IgD-negative memory B cell (primary cell): ENCODE data around the gene NHSL2. TPM values are rescaled to one million over a fixed set of nuclear protein-coding genes. Genes with fewer than 3 reads are reported as not detected.
"Not testable (repeated sequence)": the region's sequence is repeated elsewhere in the genome, so short reads cannot be mapped to it uniquely, and the experiment has no call there.

Source experiments
- H3K27ac Mint-ChIP-seq, 3 donors: one replicate each; pipeline ENCODE4 v1.8.0; 2020 to 2022; ENCODE audit warnings: mild to moderate bottlenecking in 3 of 3, mixed read lengths in 3 of 3, moderate library complexity in 1 of 3
- H3K27me3 Mint-ChIP-seq: one replicate; pipeline ENCODE4 v1.8.0; 2021; ENCODE audit warnings: mixed read lengths
- H3K36me3 Mint-ChIP-seq: one replicate; pipeline ENCODE4 v1.8.0; 2020; ENCODE audit warnings: mild to moderate bottlenecking, mixed read lengths
- H3K4me1 Mint-ChIP-seq, 3 donors: one replicate each; pipeline ENCODE4 v1.8.0; 2020 to 2022; ENCODE audit warnings: mixed read lengths in 3 of 3, mild to moderate bottlenecking in 1 of 3
- H3K4me3 Mint-ChIP-seq, 4 donors: one replicate each; pipeline ENCODE4 v1.8.0; 2020 to 2022; ENCODE audit warnings: mild to moderate bottlenecking in 4 of 4, mixed read lengths in 4 of 4, moderate library complexity in 3 of 4
- H3K9me3 Mint-ChIP-seq, 3 donors: one replicate each; pipeline ENCODE4 v1.8.0; 2020 to 2021; ENCODE audit warnings: mixed read lengths in 3 of 3, mild to moderate bottlenecking in 1 of 3
- polyA plus RNA-seq: library from polyadenylated mRNA; unstranded; fragments of 300-500 nt; fragmentation: Illumina TruSeq; gene quantifications from one replicate; pipeline ENCODE4 v1.2.3, GENCODE V29; 2021

NHSL2 gene
- 0.83 TPM for polyA plus RNA-seq

DNA sequence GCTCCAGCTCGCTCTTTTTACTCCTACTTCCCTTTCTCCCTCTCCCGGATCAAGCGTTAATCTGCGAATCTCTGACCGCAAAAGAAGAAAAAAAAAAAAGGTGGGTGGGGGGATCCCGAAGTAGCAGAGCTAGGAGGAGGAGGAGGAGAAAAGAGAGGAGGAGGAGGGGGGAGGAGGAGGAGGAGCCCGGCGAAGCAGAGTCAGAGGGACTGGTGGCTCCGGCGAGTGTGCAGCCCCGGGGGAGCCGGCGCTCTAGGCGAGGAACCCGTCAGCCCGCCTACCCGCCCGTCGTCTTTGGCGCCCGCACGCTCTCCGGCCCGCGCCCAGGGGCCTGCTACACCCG, at the start of gene NHSL2:
Gene NHSL2, plus strand, starts transcription at position 203 of the 343 bp plus-strand sequence.
- Mint-ChIP-seq H3K36me3 (peaks cover 1% of the 10 kb centered on the region), H3K27ac (no peak within 1 kb of the TSS), H3K27me3 (peaks cover 27% of the 10 kb centered on the region), H3K9me3 (no peaks in the 10 kb centered on the region), H3K4me1 (no peaks in the 10 kb centered on the region), H3K4me3 (peak within 1 kb of the TSS in 3 of 4 donors; percentile 29 to 81 (median 44))

DNA sequence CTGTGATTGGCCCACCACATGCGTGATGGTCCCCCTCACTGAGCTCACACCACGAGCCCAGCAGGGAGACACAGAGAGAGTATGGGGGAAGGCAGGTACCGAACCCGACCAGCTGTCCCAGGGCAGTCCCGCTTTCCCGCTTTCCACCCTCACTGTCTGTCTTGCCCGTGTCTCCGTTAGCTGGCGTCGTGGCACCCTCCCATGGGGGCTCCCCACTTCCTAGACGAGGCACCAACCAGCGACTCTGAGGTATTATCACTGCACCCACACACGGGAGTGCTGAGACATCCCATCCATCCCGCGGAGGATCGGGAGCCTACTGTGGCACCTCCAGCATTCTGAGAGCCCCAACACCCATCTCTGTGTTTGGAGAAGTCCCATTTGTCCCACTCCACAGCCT, 43.0 kb upstream of the NHSL2 start:
- H3K27me3 Mint-ChIP-seq = peaks cover 4% of the 10 kb centered on the region
- H3K4me3 Mint-ChIP-seq = no peak overlapping the region
- H3K9me3 Mint-ChIP-seq = no peaks in the 10 kb centered on the region
- H3K27ac Mint-ChIP-seq = no peak overlapping the region
- no peaks in the 10 kb centered on the region for H3K36me3 Mint-ChIP-seq
- peaks cover 0 to 3% (median 0%) of the 10 kb centered on the region in 3 donors for H3K4me1 Mint-ChIP-seq

DNA sequence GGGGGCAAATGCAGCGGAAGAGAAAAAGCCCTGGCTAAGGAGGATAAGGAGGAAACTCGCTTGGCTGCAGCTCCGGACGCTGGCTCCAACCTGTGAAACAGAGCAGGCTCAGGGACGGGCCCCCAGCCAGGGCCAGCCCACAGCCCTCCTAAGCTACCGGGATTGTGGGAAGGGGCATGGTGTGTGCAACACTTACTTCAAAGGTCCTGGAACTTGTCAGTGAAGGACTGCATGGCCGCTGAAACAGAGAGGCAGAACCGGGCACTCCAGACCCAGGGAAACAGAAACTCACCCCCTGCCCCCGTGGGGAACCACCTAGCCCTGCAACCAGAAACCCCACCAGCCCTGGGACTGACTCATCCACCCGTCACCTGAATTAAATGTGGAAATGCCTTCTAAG, 41.1 kb upstream of the NHSL2 start:
- H3K36me3 Mint-ChIP-seq, H3K9me3 Mint-ChIP-seq, H3K27ac Mint-ChIP-seq, H3K27me3 Mint-ChIP-seq, H3K4me3 Mint-ChIP-seq, H3K4me1 Mint-ChIP-seq: not testable (repeated sequence)

DNA sequence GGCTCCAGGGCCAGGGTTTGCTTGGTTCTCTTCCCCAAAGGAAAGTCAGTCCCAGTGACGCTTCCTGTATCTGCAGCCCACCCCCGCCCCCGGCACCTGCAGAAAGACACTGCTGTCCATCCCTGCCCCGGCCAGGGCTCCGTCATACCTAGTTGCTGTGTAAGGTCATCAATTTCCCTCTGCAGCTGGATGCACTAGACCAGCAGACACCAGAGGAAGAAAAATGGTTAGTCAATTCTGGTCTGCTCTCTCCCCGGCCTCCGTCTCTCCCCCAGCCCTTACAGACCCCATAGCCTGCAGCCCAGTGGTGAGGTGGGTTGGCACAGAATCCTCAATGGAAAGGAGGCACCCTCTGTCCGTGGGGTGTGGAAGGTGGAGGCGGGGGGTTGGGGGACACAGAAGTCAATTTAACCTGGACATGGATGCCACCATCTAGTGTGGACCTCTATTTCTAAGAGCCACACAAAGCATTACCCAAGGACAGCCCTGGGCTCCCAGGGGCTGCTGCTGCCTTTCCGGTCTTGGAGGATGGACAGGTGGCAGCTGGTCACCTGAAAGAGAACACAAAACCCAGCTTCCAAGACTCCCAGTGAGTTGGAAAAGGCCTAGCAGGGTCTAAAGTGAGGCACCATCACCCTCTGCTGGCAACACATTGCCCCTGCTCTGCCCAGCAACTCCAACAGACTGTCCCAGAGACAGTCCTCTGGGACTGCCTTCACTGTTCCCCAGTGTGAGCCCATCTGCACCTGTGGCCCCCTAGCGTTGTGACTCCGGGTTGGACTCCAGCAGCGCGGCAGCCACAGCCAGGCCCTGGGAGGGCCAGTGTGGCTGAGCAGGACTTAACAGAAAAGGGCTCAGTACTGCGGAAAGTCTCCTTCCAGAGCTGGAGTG, 40.2 kb upstream of the NHSL2 start:
- no peaks in the 10 kb centered on the region for H3K9me3 Mint-ChIP-seq

DNA sequence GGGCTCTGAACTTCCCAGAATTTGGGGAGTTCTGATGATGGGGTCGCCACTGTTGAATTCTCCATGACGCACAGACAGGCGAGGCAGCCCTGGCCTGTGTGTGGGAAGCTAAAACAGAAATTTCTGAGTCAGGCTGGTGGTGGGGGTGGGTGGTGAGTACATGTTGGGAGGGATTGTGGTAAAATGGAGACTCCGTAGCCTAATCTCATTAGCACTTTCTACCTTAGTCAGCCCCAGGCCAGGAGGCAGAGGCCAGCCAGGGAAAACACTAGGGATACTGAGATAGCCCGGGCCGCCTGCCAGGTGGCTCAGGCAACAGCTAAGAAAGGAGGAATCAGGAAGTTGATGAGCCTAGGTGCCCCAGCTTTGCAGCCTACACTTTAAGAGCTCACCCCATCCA, 39.3 kb upstream of the NHSL2 start:
- peaks cover 3% of the 10 kb centered on the region for H3K27me3 Mint-ChIP-seq
- no peaks in the 10 kb centered on the region for H3K36me3 Mint-ChIP-seq
- no peaks in the 10 kb centered on the region for H3K9me3 Mint-ChIP-seq
- no peaks in the 10 kb centered on the region for H3K4me1 Mint-ChIP-seq
- H3K4me3 Mint-ChIP-seq = no peak overlapping the region
- no peak overlapping the region for H3K27ac Mint-ChIP-seq

More for the DNA sequence above, 40.2 kb upstream of the NHSL2 start:
- no peak overlapping the region for H3K4me3 Mint-ChIP-seq
- H3K4me1 Mint-ChIP-seq = no peaks in the 10 kb centered on the region
- H3K36me3 Mint-ChIP-seq = no peaks in the 10 kb centered on the region
- peaks cover 3% of the 10 kb centered on the region for H3K27me3 Mint-ChIP-seq
- H3K27ac Mint-ChIP-seq = no peak overlapping the region

DNA sequence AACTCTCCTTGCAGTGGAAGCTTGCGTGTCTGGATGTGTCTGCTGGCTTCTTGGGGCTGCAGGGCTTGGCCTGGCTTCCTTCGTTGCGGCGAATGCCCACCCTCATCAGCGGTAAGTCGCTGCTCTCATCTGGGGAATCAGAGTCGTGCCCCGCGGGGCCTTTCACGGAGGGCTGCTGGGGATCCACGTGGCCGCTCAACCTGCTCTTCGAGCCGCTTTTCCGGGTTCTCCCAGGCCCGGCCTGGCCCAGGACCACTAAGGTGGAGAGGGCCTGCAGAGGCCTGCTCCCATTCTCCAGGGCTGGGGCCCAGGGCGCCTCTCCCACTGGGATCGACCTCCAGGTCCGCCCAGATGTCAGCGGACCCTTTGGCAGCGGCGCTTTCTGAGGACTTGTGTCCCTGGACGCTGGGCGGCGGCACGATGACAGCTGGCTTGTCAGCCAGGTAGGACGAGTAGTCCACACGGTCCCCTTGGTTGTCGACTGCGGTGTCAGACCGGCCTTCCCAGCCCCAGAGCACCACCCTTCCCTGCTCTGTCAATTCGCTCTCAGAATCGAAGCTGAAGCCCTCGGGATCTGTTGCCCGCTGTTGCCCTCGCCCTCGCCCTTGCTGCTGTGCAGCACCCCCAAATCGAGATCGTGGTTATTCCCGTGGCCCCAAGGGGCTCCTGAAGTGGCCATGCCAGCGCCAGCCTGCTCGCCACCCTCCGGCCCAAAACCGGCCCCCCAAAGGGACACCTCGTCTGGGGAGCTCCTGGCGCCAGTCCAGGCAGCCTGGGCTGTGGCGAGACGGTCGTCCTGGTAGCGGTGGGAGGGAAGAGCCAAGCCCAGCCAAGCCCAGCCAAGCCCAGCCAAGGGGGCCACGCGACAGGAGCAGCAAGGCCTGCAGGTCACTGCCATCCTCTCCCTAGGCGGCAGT, 37.8 kb upstream of the NHSL2 start:
- no peak overlapping the region for H3K4me3 Mint-ChIP-seq
- H3K36me3 Mint-ChIP-seq = no peaks in the 10 kb centered on the region

DNA sequence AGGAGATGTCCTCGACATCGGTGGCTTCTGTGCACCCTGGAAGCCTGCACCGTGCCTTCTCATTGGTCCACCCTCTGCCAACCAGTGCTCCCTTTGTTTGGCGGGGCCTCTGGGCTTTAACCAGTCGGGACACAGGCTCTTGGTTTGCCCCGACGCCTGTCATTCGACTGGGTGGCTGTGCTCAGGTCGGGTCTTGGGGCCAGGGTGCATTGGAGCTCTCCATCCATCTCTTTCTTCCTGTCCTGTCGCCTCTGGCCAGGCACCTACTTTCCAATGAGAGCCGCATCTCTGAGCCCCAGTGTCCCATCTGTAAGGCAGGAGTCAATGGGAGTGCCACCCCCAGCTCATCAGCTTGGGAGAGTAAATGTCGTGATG, 37.2 kb upstream of the NHSL2 start:
- H3K4me1 Mint-ChIP-seq = no peaks in the 10 kb centered on the region
- no peak overlapping the region for H3K27ac Mint-ChIP-seq
- no peaks in the 10 kb centered on the region for H3K36me3 Mint-ChIP-seq
- no peak overlapping the region for H3K4me3 Mint-ChIP-seq
- H3K27me3 Mint-ChIP-seq = peaks cover 3% of the 10 kb centered on the region
- H3K9me3 Mint-ChIP-seq = peaks cover 0 to 3% (median 0%) of the 10 kb centered on the region in 3 donors

More for the DNA sequence above, 37.8 kb upstream of the NHSL2 start:
- Mint-ChIP-seq H3K4me1 (no peaks in the 10 kb centered on the region), H3K27ac (no peak overlapping the region), H3K9me3 (no peaks in the 10 kb centered on the region), H3K27me3 (peaks cover 3% of the 10 kb centered on the region)

DNA sequence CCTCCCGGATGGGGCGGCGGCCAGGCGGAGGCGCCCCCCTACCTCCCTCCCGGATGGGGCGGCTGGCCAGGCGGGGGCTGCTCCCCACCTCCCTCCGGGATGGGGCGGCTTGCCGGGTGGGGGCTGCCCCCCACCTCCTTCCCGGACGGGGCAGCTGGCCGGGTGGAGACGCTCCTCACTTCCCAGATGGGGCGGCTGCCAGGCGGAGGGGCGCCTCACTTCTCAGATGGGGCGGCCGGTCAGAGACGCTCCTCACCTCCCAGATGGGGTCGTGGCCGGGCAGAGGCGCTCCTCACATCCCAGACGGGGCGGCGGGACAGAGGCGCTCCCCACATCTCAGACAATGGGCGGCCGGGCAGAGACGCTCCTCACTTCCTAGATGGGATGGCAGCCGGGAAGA, 33.8 kb upstream of the NHSL2 start:
- not testable (repeated sequence) for H3K9me3 Mint-ChIP-seq, H3K36me3 Mint-ChIP-seq, H3K4me1 Mint-ChIP-seq, H3K4me3 Mint-ChIP-seq, H3K27me3 Mint-ChIP-seq, H3K27ac Mint-ChIP-seq

DNA sequence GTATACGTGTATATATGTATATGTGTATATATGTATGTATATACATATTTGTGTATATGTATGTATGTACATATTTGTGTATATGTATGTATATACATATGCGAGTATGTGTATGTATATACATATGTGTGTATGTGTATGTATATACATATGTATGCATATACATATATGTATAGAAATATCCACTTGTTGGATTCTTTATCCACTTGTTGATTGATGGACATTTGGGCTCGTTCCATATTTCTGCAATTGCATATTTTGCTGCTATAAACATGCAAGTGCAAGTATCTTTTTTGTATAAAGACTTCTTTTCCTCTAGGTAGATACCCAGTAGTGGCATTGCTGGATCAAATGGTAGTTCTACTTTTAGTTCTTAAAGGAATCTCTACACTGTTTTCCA, 25.5 kb upstream of the NHSL2 start:
- Mint-ChIP-seq H3K4me3 (no peak overlapping the region), H3K27me3 (no peaks in the 10 kb centered on the region), H3K36me3 (no peaks in the 10 kb centered on the region), H3K9me3 (peaks cover 0 to 6% (median 0%) of the 10 kb centered on the region in 3 donors), H3K27ac (no peak overlapping the region), H3K4me1 (no peaks in the 10 kb centered on the region)

DNA sequence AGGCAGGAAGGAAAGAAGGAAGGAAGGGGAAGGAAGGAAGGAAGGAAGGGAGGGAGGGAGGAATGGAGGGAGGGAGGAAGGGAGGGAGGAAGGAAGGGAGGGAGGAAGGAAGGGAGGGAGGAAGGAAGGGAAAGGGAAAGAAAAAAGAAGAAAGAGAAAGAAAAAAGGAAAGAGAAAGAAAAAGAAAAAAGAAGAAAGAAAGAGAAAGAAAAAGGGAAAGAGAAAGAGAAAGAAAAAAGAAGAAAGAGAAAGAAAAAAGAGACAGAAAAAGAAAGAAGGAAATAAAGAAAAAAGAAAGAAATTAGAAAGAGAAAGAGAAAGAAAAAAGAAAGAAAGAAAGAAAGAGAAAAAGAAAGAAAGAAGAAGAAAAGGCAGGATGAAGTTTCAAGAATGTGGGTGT, 15.0 kb upstream of the NHSL2 start:
- Mint-ChIP-seq H3K9me3 (peaks cover 0 to 6% (median 2%) of the 10 kb centered on the region in 3 donors), H3K27me3 (no peaks in the 10 kb centered on the region), H3K27ac (no peak overlapping the region), H3K36me3 (no peaks in the 10 kb centered on the region), H3K4me3 (no peak overlapping the region), H3K4me1 (peaks cover 0 to 2% (median 0%) of the 10 kb centered on the region in 3 donors)

DNA sequence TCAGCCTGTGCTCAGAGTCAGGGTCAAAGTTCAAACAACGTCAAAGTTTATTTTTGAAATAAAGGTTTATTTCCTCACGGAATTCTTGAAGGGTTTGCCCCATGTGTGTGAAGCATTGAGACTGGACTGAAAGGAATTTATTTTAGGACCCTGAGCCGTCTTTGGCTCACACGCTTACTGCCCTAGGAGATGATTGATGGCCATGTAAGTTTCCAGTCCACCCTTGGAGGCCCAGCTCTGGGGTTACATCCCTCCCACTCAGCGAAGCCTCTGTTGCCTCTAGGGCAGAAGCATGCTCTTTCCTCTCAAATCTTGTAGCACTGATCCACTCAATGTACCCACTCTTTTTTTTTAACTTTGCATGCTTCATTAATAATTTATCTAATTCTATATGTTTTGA, 4.5 kb upstream of the NHSL2 start:
- Mint-ChIP-seq H3K4me3 (no peak overlapping the region), H3K27me3 (peaks cover 24% of the 10 kb centered on the region), H3K4me1 (no peaks in the 10 kb centered on the region), H3K36me3 (peaks cover 1% of the 10 kb centered on the region), H3K9me3 (no peaks in the 10 kb centered on the region), H3K27ac (no peak overlapping the region)

DNA sequence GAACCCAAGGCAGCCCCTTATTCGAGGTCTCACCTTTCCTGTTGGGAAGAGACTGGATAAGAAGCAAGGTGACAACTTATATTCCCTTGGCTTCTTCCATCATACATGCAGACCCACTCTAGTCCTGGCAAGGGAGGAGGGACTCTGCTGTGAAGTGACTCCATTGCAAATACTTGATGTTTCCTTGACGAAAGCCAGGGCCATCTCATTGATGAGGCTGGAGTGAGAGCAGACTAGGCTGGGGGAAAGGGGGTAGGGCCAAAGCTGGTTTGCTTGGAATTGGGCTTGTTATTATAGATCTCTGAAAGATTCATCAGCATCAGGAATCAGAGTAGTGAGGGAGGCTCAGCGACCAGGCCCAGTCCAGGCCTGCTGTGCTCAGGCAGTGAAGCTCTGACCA, 2.3 kb upstream of the NHSL2 start:
- peaks cover 26% of the 10 kb centered on the region for H3K27me3 Mint-ChIP-seq
- no peaks in the 10 kb centered on the region for H3K9me3 Mint-ChIP-seq
- H3K27ac Mint-ChIP-seq = no peak overlapping the region
- H3K4me3 Mint-ChIP-seq = no peak overlapping the region
- peaks cover 1% of the 10 kb centered on the region for H3K36me3 Mint-ChIP-seq
- H3K4me1 Mint-ChIP-seq = no peaks in the 10 kb centered on the region

DNA sequence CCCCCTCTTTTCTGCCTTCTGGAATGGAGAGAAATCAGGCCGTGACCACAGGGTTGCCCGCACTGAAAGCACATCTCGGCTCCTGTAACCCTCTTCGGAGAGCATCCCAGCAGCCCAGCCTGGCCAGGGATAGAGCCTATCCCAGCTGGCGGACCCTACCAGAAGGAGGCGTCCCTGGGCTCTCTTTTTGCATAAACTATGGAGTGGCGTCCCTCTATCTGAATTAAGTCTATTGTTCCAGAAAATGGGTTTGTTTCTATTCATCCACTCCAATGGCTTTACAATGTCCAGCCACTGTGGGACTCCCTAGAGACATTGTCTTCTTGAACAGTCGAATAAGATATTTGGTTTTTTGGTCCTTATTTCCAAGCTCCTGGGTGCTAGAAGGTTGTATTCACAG, 689 bp upstream of the NHSL2 start:
- Mint-ChIP-seq H3K36me3 (peaks cover 1% of the 10 kb centered on the region), H3K4me3 (peak overlapping the region in 1 of 4 donors; percentile 29), H3K27me3 (peaks cover 25% of the 10 kb centered on the region), H3K4me1 (no peaks in the 10 kb centered on the region), H3K9me3 (no peaks in the 10 kb centered on the region), H3K27ac (no peak overlapping the region)

DNA sequence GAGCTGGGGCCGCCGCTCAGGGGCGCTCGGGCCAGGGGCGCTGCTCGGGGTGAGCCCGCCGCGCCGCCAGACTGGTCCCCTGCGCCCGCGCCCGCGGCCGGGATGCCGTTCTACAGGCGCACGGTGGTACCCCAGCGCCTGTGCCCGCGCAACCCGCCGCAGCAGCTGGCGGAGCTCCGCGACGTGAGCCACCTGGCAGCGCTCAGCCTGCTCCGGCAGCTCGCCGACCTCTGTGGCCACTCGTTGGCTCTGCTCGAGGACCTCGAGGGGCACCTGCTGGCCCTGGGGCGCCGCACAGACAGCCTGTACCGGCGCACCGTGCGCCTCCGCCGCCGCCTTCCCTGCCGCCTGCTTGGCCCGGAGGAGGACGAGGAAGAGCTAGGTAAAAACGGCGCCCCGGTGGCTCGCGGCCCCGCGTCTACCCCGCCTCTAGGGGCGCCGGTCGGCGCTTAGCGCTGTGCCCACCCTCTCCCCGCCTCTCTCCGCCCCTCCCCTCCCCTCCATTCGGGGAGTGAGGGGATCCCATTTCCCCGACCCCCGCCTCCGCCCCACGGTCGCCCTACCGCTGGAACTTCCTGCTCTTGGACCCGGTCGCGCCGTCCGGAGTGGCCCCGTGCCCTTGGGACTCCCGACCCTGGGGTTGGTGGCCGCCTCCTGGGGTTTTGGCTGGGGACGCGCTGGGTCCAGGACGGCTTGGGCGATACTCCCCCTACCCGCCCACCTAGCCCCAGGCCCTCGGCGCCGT, 513 bp downstream of the NHSL2 start:
- Mint-ChIP-seq H3K9me3 (no peaks in the 10 kb centered on the region), H3K4me1 (no peaks in the 10 kb centered on the region), H3K4me3 (peak overlapping the region in 1 of 4 donors; percentile 44), H3K27me3 (peaks cover 24% of the 10 kb centered on the region), H3K27ac (no peak overlapping the region), H3K36me3 (peaks cover 1% of the 10 kb centered on the region)

DNA sequence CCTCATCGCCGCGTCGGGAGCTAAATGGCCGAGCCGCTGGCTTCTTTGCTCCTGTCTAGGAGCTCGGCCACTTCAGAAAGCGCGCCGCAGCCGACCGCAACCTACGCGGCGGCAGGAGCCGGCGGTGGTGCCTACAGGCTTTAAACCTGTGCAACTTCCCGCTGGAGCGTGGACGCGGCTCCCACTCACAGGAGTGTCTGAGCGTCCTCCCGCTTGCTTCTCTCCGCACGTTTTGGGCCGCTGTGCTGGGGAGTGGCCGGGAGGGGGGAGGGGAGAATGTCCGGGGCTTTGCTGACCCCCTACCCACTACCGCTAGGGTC, 1.0 kb downstream of the NHSL2 start:
- peaks cover 1% of the 10 kb centered on the region for H3K36me3 Mint-ChIP-seq
- H3K27me3 Mint-ChIP-seq = peaks cover 25% of the 10 kb centered on the region
- no peaks in the 10 kb centered on the region for H3K4me1 Mint-ChIP-seq
- no peaks in the 10 kb centered on the region for H3K9me3 Mint-ChIP-seq
- H3K4me3 Mint-ChIP-seq = peak overlapping the region in 2 of 4 donors; percentile 38 to 63
- H3K27ac Mint-ChIP-seq = no peak overlapping the region
